ENCODE measurements around the gene ZNF511. TPM values are rescaled to one million over a fixed set of nuclear protein-coding genes. Genes with fewer than 3 reads are reported as not detected.

The ZNF511 gene
- total RNA-seq, 4 donors from 2014 or later: 17.2 to 29.0 (median 25.3) TPM

DNA sequence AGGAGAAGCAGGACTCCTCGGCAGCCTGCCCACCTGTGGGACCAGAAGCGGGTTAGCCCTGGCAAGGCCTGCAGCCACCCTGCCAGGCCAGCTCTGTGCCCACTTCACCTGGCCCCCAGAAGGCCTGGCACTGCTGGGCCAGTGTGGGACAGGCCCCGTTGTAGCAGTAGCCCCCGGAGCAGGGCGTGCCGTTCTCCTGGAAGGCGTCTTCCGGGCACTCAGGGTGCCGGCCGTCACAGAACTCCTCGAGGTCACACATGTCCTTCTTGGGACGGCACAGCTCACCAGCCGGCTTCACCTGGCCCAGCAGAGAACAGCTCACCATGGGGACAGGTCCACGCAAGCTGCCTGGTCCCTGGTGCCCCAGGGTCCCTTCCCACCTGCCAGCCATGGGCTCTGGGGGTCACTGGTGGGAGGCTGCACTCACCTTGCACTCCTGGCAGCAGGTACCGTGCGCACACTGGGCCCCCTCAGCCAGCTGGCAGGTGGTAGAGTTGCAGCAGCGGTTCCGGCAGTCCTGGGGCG, 37.9 kb upstream of the ZNF511 start:
- no peak for TF ChIP-seq CTCF (IDR thresholded peaks at IDR 0.05; ENCODE audit: low read depth)

DNA sequence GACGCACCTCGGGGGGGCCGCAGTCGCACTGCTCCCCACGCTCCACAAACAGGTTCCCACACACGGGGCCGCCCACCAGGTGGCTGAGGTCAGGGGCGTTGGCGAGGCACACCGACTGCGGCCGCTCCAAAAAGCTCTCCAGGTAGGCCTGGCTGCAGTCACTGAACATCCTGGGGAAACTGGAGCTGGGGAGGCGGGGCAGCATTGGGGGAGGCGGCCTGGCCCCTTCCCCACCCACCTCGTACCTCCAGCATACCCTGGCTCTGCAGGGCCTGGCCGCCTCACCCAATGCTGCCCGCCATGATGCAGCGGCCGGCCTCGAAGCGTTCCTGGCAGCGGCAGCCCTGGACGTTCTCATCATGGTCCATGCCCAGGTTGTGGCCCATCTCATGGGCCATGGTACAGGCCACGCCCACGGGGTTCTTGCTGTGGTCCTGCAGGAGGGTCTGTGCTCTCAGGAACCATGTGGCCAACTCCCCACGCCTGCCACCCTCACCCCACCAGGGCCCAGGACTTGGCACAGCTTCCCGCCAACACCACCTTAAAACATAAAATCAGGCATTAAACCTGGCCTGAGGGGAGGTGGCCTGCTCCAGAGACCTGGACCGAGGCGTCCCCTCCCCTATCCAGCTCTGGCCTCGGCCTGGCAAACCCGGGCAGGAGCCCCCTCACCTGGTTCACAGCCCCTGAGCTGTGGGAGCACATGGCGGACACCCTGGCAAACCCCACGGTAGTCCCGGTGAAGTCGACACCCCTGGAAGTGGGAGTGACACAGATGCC, 37.0 kb upstream of the ZNF511 start:
- TF ChIP-seq CTCF (IDR thresholded peaks at IDR 0.05; ENCODE audit: low read depth): no peak

- no peak for TF ChIP-seq CTCF (IDR thresholded peaks at IDR 0.05; ENCODE audit: low read depth)
Observed at GRCh38 chr10:133272301-133272963, 36.3 kb upstream of the ZNF511 start.

- TF ChIP-seq CTCF (IDR thresholded peaks at IDR 0.05; ENCODE audit: low read depth): no peak
Observed at GRCh38 chr10:133272964-133273420, 35.7 kb upstream of the ZNF511 start.

GRCh38 chr10:133273534-133274143, 35.1 kb upstream of the ZNF511 start:
- no peak for TF ChIP-seq CTCF (IDR thresholded peaks at IDR 0.05; ENCODE audit: low read depth)

GRCh38 chr10:133274751-133275683, 33.7 kb upstream of the ZNF511 start:
- no peak for TF ChIP-seq CTCF (IDR thresholded peaks at IDR 0.05; ENCODE audit: low read depth)

All from subcutaneous adipose tissue (tissue), 4 donors.